Stomach (tissue), 4 donors: Measurements from ENCODE around the gene CNTFR.

Source experiments
- EP300 ChIP-seq: sonication (generic); formaldehyde crosslinking; IDR thresholded peaks from one replicate; pipeline ENCODE4 v1.6.1; 2017; ENCODE audit warnings: antibody characterized with exemption
- POLR2AphosphoS5 ChIP-seq, 3 donors: sonication (generic); formaldehyde crosslinking; IDR thresholded peaks; one replicate each; pipeline ENCODE4 v1.6.1; 2016; ENCODE audit warnings: antibody characterized with exemption in 3 of 3
- TF ChIP-seq, protein P1 (sequence below), 7 experiments: fragments of 450-650 bp in 4 of 7; fragments of 200-600 bp in 3 of 7; sonication (generic) in 3 of 7; IDR thresholded peaks; one replicate each; pipeline ENCODE4 v1.5.1; 2016 to 2019; ENCODE audit warnings: antibody characterized with exemption in 7 of 7, control low read depth in 2 of 7, mild to moderate bottlenecking in 1 of 7

DNA sequence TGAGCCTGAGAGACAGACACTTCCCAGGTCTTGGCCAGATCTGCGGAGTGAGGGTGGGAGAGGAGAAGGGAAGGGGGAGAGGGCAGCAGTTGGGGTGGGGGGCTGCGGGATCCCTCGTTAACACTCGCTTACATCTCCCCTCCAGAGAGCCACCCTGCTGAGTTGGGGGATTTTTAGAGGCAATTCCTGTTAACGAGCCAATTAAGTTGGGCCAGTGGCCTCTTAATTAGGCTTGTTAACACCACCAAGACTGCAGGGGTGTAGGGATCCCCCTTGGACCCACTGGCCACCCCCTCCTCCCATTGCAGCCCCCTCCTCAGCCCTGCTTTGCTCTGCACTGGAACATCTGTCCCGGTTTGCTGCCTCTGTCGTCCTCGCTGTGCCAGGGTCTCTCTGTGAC lies 23.7 kb downstream of the CNTFR start:
- TF ChIP-seq, protein P1, sequence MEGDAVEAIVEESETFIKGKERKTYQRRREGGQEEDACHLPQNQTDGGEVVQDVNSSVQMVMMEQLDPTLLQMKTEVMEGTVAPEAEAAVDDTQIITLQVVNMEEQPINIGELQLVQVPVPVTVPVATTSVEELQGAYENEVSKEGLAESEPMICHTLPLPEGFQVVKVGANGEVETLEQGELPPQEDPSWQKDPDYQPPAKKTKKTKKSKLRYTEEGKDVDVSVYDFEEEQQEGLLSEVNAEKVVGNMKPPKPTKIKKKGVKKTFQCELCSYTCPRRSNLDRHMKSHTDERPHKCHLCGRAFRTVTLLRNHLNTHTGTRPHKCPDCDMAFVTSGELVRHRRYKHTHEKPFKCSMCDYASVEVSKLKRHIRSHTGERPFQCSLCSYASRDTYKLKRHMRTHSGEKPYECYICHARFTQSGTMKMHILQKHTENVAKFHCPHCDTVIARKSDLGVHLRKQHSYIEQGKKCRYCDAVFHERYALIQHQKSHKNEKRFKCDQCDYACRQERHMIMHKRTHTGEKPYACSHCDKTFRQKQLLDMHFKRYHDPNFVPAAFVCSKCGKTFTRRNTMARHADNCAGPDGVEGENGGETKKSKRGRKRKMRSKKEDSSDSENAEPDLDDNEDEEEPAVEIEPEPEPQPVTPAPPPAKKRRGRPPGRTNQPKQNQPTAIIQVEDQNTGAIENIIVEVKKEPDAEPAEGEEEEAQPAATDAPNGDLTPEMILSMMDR (IDR thresholded peaks at IDR 0.05), result no peak
- no peak for TF ChIP-seq EP300
- TF ChIP-seq POLR2AphosphoS5 (IDR thresholded peaks at IDR 0.05), result no peak
